Measurements from ENCODE around the gene KCNJ15. TPM values are rescaled to one million over a fixed set of nuclear protein-coding genes. Genes with fewer than 3 reads are reported as not detected.

Gene KCNJ15
- total and polyA plus RNA-seq, 2 donors (not counting 1 experiment from before 2014, with no cell fraction given) = not detected

- Histone ChIP-seq H3K9ac (ENCODE audit: low read length) (no peak overlapping the region), H3K27me3 (replicated peaks in 1 of 4; ENCODE audit: control extremely low read depth in 1 of 4, control insufficient read depth in 3 of 4, insufficient read depth in 4 of 4, low read length in 3 of 4) (no peaks in the 10 kb centered on the region), H3K9me3 (ENCODE audit: control extremely low read depth in 1 of 3, control insufficient read depth in 2 of 3, insufficient read depth in 1 of 3, low read length in 2 of 3) (no peaks in the 10 kb centered on the region), H3K4me2 (replicated peaks; ENCODE audit: low read depth, low read length, poor library complexity, severe bottlenecking) (no peak overlapping the region), H3K27ac (ENCODE audit: low read length in 2 of 2) (no peak overlapping the region), H3K79me2 (ENCODE audit: control insufficient read depth, insufficient read depth, low read length) (no peaks in the 10 kb centered on the region), H3K4me3 (ENCODE audit: control extremely low read depth in 1 of 5, extremely low read depth in 1 of 5, insufficient read depth in 1 of 5, low read depth in 2 of 5, low read length in 4 of 5) (no peak overlapping the region), H2AFZ (ENCODE audit: insufficient read depth, low read depth, low read length, poor library complexity, severe bottlenecking) (no peak overlapping the region), H3K4me1 (ENCODE audit: control insufficient read depth in 2 of 2, insufficient read depth in 2 of 2, low read length in 2 of 2) (no peaks in the 10 kb centered on the region), H4K20me1 (ENCODE audit: control insufficient read depth, insufficient read depth, low read length, poor library complexity, severe bottlenecking) (no peaks in the 10 kb centered on the region), H3K36me3 (replicated peaks in 1 of 2; ENCODE audit: control extremely low read depth in 1 of 2, control insufficient read depth in 1 of 2, extremely low read depth in 1 of 2, insufficient read depth in 2 of 2, low read length in 1 of 2) (no peaks in the 10 kb centered on the region)
- DNase-seq (no peak), ATAC-seq (ENCODE audit: low read depth) (no peak)
- Mint-ChIP-seq H3K4me1 (no peaks in the 10 kb centered on the region), H3K4me3 (no peak overlapping the region), H3K9me3 (ENCODE audit: insufficient read depth) (peaks cover 3% of the 10 kb centered on the region), H3K27ac (no peak overlapping the region), H3K27me3 (no peaks in the 10 kb centered on the region)
- POLR2A ChIA-PET = no interaction called here
- TF ChIP-seq EZH2 (IDR thresholded peaks at IDR 0.05; ENCODE audit: borderline replicate concordance, insufficient read depth, low read depth, low read length, poor library complexity, severe bottlenecking) = no peak
- no peak for TF ChIP-seq CTCF (IDR thresholded peaks at IDR 0.05)
- CTCF ChIA-PET = no interaction called here
- intact Hi-C loops (cut with micrococcal nuclease) = no loop called here
- 86% methylated on average over 2 of the region's 3 CpGs for WGBS (ENCODE audit: insufficient coverage)
Measured at GRCh38 chr21:38282921-38283320, 26.1 kb downstream of the KCNJ15 start.

- CTCF ChIA-PET = no interaction called here
- Histone ChIP-seq H3K9me3 (ENCODE audit: control extremely low read depth in 1 of 3, control insufficient read depth in 2 of 3, insufficient read depth in 1 of 3, low read length in 2 of 3) (no peaks in the 10 kb centered on the region), H2AFZ (ENCODE audit: insufficient read depth, low read depth, low read length, poor library complexity, severe bottlenecking) (no peak overlapping the region), H4K20me1 (ENCODE audit: control insufficient read depth, insufficient read depth, low read length, poor library complexity, severe bottlenecking) (no peaks in the 10 kb centered on the region), H3K4me1 (ENCODE audit: control insufficient read depth in 2 of 2, insufficient read depth in 2 of 2, low read length in 2 of 2) (no peaks in the 10 kb centered on the region), H3K4me2 (replicated peaks; ENCODE audit: low read depth, low read length, poor library complexity, severe bottlenecking) (no peak overlapping the region), H3K27ac (ENCODE audit: low read length in 2 of 2) (no peak overlapping the region), H3K9ac (ENCODE audit: low read length) (no peak overlapping the region), H3K79me2 (ENCODE audit: control insufficient read depth, insufficient read depth, low read length) (no peaks in the 10 kb centered on the region), H3K27me3 (replicated peaks in 1 of 4; ENCODE audit: control extremely low read depth in 1 of 4, control insufficient read depth in 3 of 4, insufficient read depth in 4 of 4, low read length in 3 of 4) (no peaks in the 10 kb centered on the region), H3K4me3 (ENCODE audit: control extremely low read depth in 1 of 5, extremely low read depth in 1 of 5, insufficient read depth in 1 of 5, low read depth in 2 of 5, low read length in 4 of 5) (no peak overlapping the region), H3K36me3 (replicated peaks in 1 of 2; ENCODE audit: control extremely low read depth in 1 of 2, control insufficient read depth in 1 of 2, extremely low read depth in 1 of 2, insufficient read depth in 2 of 2, low read length in 1 of 2) (no peaks in the 10 kb centered on the region)
- TF ChIP-seq EZH2 (IDR thresholded peaks at IDR 0.05; ENCODE audit: borderline replicate concordance, insufficient read depth, low read depth, low read length, poor library complexity, severe bottlenecking) (no peak), CTCF (IDR thresholded peaks at IDR 0.05) (no peak)
- POLR2A ChIA-PET = no interaction called here
- no peak for DNase-seq
- Mint-ChIP-seq H3K27ac (no peak overlapping the region), H3K4me3 (no peak overlapping the region), H3K4me1 (no peaks in the 10 kb centered on the region), H3K27me3 (no peaks in the 10 kb centered on the region), H3K9me3 (ENCODE audit: insufficient read depth) (no peaks in the 10 kb centered on the region)
- no peak for ATAC-seq (ENCODE audit: low read depth)
- intact Hi-C loops (cut with micrococcal nuclease) = no loop called here
- 93% methylated on average over 6 of the region's 6 CpGs for WGBS (ENCODE audit: insufficient coverage)
Measured at GRCh38 chr21:38284216-38284615, 27.4 kb downstream of the KCNJ15 start.

Measured in B cell (primary cell).